ENCODE measurements around the gene DESI2.

DNA sequence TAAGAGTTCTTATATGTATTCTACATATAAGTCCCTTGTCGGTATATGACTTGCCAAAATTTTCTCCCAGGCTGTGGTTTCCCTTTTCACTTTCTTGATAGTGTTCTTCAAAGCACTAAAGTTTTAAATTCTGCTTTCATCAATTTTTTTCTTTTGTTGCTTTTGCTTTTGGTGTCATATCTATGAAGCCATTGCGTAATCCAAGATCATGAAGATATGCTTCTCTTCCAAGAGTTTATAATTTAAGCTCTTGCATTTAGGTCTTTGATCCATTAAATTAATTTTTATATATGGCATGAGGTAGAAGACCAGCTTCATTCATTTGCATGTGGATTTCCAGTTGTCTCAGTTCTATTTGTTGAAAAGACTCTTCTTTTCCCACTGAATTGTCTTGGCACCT, 22.2 kb downstream of the DESI2 start:
- TF ChIP-seq POLR2A (IDR thresholded peaks at IDR 0.05) = no peak
- TF ChIP-seq, protein P1, sequence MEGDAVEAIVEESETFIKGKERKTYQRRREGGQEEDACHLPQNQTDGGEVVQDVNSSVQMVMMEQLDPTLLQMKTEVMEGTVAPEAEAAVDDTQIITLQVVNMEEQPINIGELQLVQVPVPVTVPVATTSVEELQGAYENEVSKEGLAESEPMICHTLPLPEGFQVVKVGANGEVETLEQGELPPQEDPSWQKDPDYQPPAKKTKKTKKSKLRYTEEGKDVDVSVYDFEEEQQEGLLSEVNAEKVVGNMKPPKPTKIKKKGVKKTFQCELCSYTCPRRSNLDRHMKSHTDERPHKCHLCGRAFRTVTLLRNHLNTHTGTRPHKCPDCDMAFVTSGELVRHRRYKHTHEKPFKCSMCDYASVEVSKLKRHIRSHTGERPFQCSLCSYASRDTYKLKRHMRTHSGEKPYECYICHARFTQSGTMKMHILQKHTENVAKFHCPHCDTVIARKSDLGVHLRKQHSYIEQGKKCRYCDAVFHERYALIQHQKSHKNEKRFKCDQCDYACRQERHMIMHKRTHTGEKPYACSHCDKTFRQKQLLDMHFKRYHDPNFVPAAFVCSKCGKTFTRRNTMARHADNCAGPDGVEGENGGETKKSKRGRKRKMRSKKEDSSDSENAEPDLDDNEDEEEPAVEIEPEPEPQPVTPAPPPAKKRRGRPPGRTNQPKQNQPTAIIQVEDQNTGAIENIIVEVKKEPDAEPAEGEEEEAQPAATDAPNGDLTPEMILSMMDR (IDR thresholded peaks at IDR 0.05) = no peak
